Suprapubic skin (tissue), 4 donors: ENCODE data around the gene TBC1D9.

ENCODE experiments used
- POLR2A ChIP-seq, 2 donors: fragments of 450-650 bp; IDR thresholded peaks; one replicate each; pipeline ENCODE4 v1.6.1; 2017; ENCODE audit warnings: antibody characterized with exemption in 2 of 2, mild to moderate bottlenecking in 2 of 2, moderate library complexity in 2 of 2
- POLR2AphosphoS5 ChIP-seq, 3 donors: sonication (generic); formaldehyde crosslinking; IDR thresholded peaks; one replicate each; pipeline ENCODE4 v1.6.1; 2017; ENCODE audit warnings: antibody characterized with exemption in 3 of 3
- TF ChIP-seq, protein P1 (sequence below), 2 donors: fragments of 200-600 bp in 1 of 2; fragments of 450-650 bp in 1 of 2; sonication (generic) in 1 of 2; IDR thresholded peaks; one replicate each; pipeline ENCODE4 v1.5.1; 2016 to 2019; ENCODE audit warnings: antibody characterized with exemption in 2 of 2, mild to moderate bottlenecking in 1 of 2, moderate library complexity in 1 of 2

- TF ChIP-seq, protein P1, sequence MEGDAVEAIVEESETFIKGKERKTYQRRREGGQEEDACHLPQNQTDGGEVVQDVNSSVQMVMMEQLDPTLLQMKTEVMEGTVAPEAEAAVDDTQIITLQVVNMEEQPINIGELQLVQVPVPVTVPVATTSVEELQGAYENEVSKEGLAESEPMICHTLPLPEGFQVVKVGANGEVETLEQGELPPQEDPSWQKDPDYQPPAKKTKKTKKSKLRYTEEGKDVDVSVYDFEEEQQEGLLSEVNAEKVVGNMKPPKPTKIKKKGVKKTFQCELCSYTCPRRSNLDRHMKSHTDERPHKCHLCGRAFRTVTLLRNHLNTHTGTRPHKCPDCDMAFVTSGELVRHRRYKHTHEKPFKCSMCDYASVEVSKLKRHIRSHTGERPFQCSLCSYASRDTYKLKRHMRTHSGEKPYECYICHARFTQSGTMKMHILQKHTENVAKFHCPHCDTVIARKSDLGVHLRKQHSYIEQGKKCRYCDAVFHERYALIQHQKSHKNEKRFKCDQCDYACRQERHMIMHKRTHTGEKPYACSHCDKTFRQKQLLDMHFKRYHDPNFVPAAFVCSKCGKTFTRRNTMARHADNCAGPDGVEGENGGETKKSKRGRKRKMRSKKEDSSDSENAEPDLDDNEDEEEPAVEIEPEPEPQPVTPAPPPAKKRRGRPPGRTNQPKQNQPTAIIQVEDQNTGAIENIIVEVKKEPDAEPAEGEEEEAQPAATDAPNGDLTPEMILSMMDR (IDR thresholded peaks at IDR 0.05), result no peak
- TF ChIP-seq POLR2A (IDR thresholded peaks at IDR 0.05) (no peak), POLR2AphosphoS5 (IDR thresholded peaks at IDR 0.05) (no peak)
Measured at GRCh38 chr4:140680686-140681085, 75.5 kb downstream of the TBC1D9 start.
